SIG-M5 (cell line): Measurements from ENCODE around the gene MAP6.

Source experiments
- DNase-seq: peaks from one replicate; lab custom pipeline; 2025; lab: John Stamatoyannopoulos, UW

MAP6 gene

GRCh38 chr11:75567971-75568370 lies 100.9 kb downstream of the MAP6 start:
- no peak for DNase-seq

DNA sequence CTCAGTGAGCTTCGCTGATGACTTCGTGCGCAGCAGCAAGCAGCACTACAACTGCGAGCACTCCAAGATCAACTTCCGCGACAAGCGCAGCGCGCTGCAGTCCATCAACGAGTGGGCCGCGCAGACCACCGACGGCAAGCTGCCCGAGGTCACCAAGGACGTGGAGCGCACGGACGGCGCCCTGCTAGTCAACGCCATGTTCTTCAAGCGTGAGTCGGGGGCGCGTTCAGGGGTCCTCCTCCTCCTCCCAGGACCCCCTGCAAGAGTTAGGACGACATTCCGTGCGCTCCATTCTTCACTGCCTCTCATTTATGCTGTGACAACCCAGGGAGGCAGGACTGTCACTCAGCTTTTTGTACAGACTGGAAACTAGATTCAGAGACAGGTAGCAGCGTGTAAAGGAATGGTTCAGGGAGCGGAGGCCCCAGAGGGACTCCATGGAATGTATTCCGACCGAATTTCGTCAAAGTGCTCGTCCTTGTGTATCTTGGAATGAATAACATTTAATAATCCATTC lies 102.0 kb downstream of the MAP6 start:
- DNase-seq: no peak

GRCh38 chr11:75565916-75566762 lies 102.7 kb downstream of the MAP6 start:
- no peak for DNase-seq

- no peak for DNase-seq
Observed at GRCh38 chr11:75565221-75565814, 103.5 kb downstream of the MAP6 start.

- DNase-seq: no peak
Observed at GRCh38 chr11:75563978-75564552, 104.8 kb downstream of the MAP6 start.

- DNase-seq: no peak
Observed at GRCh38 chr11:75563501-75563977, 105.3 kb downstream of the MAP6 start.

- DNase-seq: no peak
Observed at GRCh38 chr11:75562836-75563484, 105.9 kb downstream of the MAP6 start.

- DNase-seq: peak; percentile 26
Observed at GRCh38 chr11:75562048-75562835, 106.6 kb downstream of the MAP6 start, which contains the start of gene SERPINH1. Gene SERPINH1 (plus strand): TSS chr11:75562253. CDS start chr11:75566350, 4,097 bp downstream.

DNA sequence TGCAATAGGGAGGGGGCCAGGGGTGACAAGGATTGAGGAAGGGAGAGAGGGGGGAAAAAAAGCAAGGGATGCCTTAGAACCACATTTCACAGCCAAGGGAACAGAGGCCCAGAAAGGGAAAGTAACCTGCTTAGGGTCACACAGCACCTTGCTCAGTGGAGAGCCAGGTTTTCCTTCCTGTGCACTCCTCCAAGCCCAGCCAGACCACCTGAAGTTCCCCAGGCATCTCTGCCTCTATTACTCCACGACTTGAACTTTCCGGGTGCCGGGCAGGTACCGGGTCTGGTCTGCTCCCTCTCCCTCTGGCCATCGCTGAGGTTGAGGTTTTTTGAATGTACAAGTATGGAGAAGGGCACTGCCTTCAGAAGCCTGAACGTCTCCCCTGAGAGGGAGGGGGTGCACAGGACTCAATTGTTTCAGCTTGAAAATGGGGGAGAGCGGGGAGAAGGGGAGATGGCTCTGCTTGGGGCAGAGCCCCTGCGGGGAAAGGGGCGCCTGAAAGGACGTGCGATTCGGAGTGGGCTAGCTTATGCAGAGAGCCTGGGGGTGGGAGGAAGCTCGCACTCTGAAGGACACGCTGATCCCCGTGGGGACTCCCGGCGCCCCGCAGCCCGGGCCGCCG lies 107.3 kb downstream of the MAP6 start:
- DNase-seq: no peak

GRCh38 chr11:75560644-75561043 lies 108.2 kb downstream of the MAP6 start:
- no peak for DNase-seq

DNA sequence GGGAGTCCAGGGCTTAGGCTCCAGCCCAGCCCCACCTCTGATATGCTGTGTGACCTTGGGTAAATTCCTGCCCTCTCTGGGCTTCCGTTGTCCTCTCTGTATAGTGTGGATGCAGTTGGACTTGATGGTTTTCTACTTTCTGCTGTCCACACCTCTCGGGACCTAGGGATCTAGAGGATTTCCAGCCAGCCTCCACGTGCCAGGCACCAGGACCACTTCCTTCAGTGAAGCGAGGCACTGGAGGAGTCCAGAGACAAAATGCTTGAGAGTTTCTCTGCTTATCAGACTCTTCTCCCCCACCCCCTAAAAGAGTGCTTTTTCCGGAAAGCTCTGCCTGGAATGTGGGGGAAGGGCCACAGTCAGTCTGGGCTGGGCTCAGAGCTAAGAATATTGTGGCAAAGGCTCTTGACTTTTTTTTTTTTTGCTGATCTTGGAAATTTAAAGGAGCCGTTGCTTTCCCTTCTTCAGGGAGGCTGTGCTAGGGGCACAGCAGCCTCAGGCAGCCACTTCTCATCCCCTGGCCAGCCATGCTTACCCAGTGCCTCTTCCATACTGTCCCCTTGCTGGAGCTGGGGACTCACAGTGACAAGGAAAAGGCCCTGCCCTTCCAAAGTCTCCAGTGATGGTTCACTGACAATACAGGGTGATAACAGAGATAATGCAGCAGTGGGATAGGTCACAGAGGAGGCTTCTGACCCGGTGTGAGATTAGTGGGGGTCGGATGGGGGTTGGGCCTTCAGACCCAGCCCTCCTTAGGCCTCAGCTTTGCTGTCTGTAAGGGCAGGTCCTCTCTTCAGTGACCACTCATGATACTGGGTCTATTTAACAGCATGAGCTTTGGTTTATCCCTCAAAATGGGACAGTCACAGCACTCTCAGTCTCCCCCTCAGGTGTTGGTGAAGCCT lies 109.6 kb downstream of the MAP6 start:
- DNase-seq: no peak

DNA sequence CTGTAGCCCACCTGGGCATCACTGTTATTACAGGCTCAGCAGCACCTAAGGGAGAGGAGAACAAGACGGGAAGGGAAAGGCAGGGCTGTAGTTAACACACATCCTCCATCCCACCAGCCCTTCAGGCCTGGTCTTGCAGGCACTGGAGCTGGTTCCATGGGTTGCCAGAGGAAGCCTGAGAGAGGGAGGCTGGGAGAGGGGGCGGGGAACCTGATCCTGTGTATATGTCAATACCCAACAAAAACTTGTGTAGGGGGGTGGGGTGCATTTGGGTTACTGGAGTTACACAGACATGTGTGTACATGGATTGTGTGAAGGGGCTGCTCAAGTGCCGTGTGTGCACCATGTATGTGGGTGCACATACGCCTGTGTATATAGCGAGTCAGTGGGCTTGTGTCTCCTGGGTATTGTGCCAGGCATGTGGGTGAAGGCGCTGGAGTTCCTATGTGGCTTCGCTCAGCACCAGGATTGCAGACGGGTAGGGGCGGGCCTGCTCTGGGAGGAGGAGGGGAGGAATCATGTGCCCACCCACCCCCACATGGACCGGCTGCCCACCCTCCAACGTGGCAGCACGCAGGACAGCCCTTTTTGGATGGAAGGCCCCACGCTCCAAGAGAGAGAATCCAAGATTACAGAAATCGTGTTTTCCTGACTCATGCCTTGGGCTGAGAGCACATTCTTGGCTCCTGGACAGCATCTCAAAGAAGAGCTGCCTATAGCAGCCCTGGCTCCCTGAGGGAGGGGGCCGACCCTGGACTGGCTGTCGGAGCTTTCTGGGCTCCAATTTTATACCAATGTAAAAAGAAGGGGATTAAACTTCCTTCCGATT lies 111.0 kb downstream of the MAP6 start:
- no peak for DNase-seq

- no peak for DNase-seq
Observed at GRCh38 chr11:75556275-75556674, 112.6 kb downstream of the MAP6 start.

- DNase-seq: no peak
Observed at GRCh38 chr11:75555079-75555811, 113.6 kb downstream of the MAP6 start.

- no peak for DNase-seq
Observed at GRCh38 chr11:75554258-75555022, 114.4 kb downstream of the MAP6 start.

GRCh38 chr11:75553889-75554257 lies 115.0 kb downstream of the MAP6 start:
- DNase-seq: no peak

- DNase-seq: no peak
Observed at GRCh38 chr11:75553182-75553581, 115.7 kb downstream of the MAP6 start.
